Measurements from ENCODE around the gene MYADML2.
"Not testable (repeated sequence)": the region's sequence is repeated elsewhere in the genome, so short reads cannot be mapped to it uniquely, and the experiment has no call there.

Gene MYADML2

DNA sequence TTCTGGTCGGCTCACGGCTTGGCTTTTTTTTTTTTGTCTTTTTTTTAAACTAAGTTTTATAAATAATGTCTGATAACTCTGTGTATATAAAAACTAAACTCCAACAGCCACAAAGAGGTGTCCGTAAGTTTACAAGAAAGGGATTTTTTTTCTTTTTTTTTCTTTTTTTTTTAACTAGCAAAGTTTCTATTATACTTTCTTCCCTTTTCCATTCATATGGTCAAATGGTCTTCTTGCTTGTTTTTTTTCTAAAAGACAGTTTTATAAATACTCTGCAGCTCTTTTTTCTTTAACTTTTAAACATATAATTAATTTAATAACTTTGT is 25.5 kb downstream of the MYADML2 start:
- Histone ChIP-seq H3K9me3 (ENCODE audit: control insufficient read depth, low read length) (no peaks in the 10 kb centered on the region), H3K4me1 (ENCODE audit: control insufficient read depth, insufficient read depth, low read length) (peaks cover 29% of the 10 kb centered on the region), H3K36me3 (ENCODE audit: control insufficient read depth, insufficient read depth, low read length) (no peaks in the 10 kb centered on the region), H3K27me3 (ENCODE audit: control insufficient read depth, insufficient read depth, low read length, poor library complexity, severe bottlenecking) (no peaks in the 10 kb centered on the region), H3K4me3 (ENCODE audit: insufficient read depth, low read depth, low read length) (no peak overlapping the region), H3K27ac (ENCODE audit: insufficient read depth, low read depth, low read length, poor library complexity, severe bottlenecking) (no peak overlapping the region)
- WGBS, 2 experiments = 85% methylated on average over 2 of the region's 3 CpGs; no CpG with 5 or more reads in 1 of the 2 experiments

DNA sequence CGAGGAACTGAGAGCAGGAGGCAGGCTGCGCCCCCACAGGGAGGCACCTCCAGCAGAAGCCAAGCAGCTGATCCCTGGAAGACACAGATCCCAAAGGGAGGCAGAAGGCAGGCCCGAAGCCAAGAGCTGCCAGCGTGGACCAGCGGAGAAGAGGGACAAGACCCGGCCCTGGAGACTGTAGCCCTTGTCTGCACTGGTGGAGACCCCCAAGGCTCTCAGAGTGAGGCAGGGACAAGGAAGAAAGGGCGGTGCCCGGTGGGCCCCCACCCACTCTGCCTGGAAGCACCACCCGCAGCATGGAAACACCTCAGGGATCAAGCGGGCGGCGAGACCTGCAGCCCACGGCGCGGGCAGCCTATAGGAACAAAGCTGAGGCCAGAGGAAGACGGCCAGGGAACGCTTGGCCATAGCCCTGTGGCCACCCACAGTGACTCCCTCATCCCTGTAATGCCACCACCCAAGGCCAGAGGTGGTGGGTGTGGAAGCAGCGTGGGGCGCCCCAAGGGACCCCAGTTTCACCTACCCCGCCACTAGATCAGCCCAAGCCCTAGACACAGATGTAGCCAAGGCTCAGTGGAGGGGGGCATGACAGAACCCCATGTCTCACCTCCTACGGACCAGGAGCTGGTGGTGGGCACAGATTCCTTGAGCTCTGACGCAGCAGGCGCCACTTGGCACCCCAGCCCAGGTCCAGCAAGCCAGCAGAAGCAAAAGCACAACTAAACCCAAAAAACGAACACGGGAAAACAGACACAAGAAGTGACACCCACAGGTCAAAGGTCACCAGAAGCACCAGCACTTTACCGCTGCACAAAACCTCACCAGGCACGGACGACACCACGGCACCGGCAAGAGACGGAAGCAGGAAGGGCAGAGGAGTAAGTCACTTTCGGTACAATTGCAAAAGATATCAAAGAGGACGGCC is 26.2 kb downstream of the MYADML2 start:
- Histone ChIP-seq H3K36me3 (ENCODE audit: control insufficient read depth, insufficient read depth, low read length) (no peaks in the 10 kb centered on the region), H3K4me3 (ENCODE audit: insufficient read depth, low read depth, low read length) (no peak overlapping the region), H3K27me3 (ENCODE audit: control insufficient read depth, insufficient read depth, low read length, poor library complexity, severe bottlenecking) (no peaks in the 10 kb centered on the region), H3K27ac (ENCODE audit: insufficient read depth, low read depth, low read length, poor library complexity, severe bottlenecking) (no peak overlapping the region), H3K9me3 (ENCODE audit: control insufficient read depth, low read length) (no peaks in the 10 kb centered on the region), H3K4me1 (ENCODE audit: control insufficient read depth, insufficient read depth, low read length) (peaks cover 25% of the 10 kb centered on the region)
- WGBS, 2 experiments = 94 to 95% methylated on average over 33 of the region's 33 CpGs

- H3K9me3 ChIP-seq (ENCODE audit: control insufficient read depth, low read length) = no peaks in the 10 kb centered on the region
- 90 to 92% methylated on average over 15 of the region's 15 CpGs for WGBS, 2 experiments
- H3K4me1 ChIP-seq (ENCODE audit: control insufficient read depth, insufficient read depth, low read length) = peaks cover 13% of the 10 kb centered on the region
- no peak overlapping the region for H3K27ac ChIP-seq (ENCODE audit: insufficient read depth, low read depth, low read length, poor library complexity, severe bottlenecking)
- H3K36me3 ChIP-seq (ENCODE audit: control insufficient read depth, insufficient read depth, low read length) = peaks cover 5% of the 10 kb centered on the region
- no peak overlapping the region for H3K4me3 ChIP-seq (ENCODE audit: insufficient read depth, low read depth, low read length)
- H3K27me3 ChIP-seq (ENCODE audit: control insufficient read depth, insufficient read depth, low read length, poor library complexity, severe bottlenecking) = no peaks in the 10 kb centered on the region
These were observed 28.0 kb downstream of the MYADML2 start for GRCh38 chr17:81918832-81919545.

DNA sequence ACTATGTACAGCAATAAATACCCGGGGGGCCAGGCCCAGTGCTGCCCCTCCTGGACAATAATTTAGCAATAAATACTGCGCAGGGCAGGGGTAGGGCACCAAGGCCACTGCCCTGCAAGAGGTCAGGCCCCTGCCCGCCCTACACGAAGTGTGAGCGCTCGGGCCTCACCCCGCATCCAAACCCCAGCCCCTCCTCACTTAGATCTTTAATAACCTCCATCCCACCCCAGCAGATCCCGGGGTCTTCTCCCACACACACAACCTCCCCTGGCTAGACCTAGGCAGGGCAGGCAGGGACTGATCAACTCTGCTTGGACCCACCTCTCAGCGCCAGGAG is 28.7 kb downstream of the MYADML2 start:
- H3K36me3 ChIP-seq (ENCODE audit: control insufficient read depth, insufficient read depth, low read length) = peaks cover 12% of the 10 kb centered on the region
- 46 to 49% methylated on average over 9 of the region's 9 CpGs for WGBS, 2 experiments
- H3K4me1 ChIP-seq (ENCODE audit: control insufficient read depth, insufficient read depth, low read length); H3K27me3 ChIP-seq (ENCODE audit: control insufficient read depth, insufficient read depth, low read length, poor library complexity, severe bottlenecking); H3K27ac ChIP-seq (ENCODE audit: insufficient read depth, low read depth, low read length, poor library complexity, severe bottlenecking); H3K4me3 ChIP-seq (ENCODE audit: insufficient read depth, low read depth, low read length); H3K9me3 ChIP-seq (ENCODE audit: control insufficient read depth, low read length): not testable (repeated sequence)

DNA sequence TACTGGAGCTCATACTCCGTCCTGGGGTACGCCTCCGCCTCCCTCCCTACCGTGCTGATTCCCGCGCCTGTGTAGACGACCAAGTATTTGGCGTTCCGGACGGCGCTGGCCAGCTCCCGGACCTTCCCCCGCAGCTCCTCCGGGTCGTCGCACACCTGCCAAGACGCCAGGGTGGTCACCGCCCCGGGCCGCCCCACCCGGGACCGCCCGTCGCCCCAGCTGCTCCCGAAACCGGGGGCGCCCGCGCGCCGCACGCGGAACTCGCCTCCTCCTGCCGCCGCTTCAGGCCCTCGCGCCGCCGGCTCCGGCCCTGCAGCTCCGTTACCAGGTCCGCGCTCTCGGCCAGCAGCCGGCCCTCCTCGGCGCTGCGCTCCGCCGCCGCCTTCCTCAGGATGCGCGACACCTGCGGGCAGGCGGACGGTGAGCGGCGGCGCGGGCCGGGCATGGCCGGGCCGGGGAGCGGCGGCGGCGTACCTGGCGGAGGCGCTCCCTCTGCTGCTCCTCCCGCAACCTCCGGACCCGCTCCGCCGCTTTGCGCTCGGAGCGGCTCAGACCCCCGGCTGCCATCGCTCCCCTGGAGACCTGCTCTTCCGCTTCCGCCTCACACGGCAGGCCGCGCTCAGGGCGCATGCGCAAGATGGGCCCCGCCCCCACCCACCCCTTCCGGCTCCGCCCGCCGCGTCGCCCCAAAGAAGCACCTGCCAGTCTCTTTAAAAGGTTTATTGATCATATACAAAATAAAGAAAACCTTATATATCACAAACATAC is 29.3 kb downstream of the MYADML2 start, which contains the start of gene SIRT7:
TSS of gene SIRT7 (minus strand) at position 612 of the 768 bp plus-strand sequence. CDS start at position 567, 45 bp downstream.
- peaks cover 12% of the 10 kb centered on the region for H3K36me3 ChIP-seq (ENCODE audit: control insufficient read depth, insufficient read depth, low read length)
- 1% methylated on average over 88 to 94 of the region's 94 CpGs for WGBS, 2 experiments
- H3K27ac ChIP-seq (ENCODE audit: insufficient read depth, low read depth, low read length, poor library complexity, severe bottlenecking) = no peak within 1 kb of the TSS

GRCh38 chr17:81916234-81917001 is 30.6 kb downstream of the MYADML2 start:
- Histone ChIP-seq H3K9me3 (ENCODE audit: control insufficient read depth, low read length) (no peaks in the 10 kb centered on the region), H3K4me3 (ENCODE audit: insufficient read depth, low read depth, low read length) (no peak overlapping the region), H3K36me3 (ENCODE audit: control insufficient read depth, insufficient read depth, low read length) (peaks cover 12% of the 10 kb centered on the region), H3K27ac (ENCODE audit: insufficient read depth, low read depth, low read length, poor library complexity, severe bottlenecking) (no peak overlapping the region), H3K4me1 (ENCODE audit: control insufficient read depth, insufficient read depth, low read length) (peaks cover 6% of the 10 kb centered on the region), H3K27me3 (ENCODE audit: control insufficient read depth, insufficient read depth, low read length, poor library complexity, severe bottlenecking) (no peaks in the 10 kb centered on the region)
- 84 to 87% methylated on average over 21 of the region's 21 CpGs for WGBS, 2 experiments

More for the DNA sequence above, 29.3 kb downstream of the MYADML2 start, which contains the start of gene SIRT7:
- H3K27me3 ChIP-seq (ENCODE audit: control insufficient read depth, insufficient read depth, low read length, poor library complexity, severe bottlenecking) = no peaks in the 10 kb centered on the region
- peak within 1 kb of the TSS; percentile 81 for H3K4me3 ChIP-seq (ENCODE audit: insufficient read depth, low read depth, low read length)
- peaks cover 6% of the 10 kb centered on the region for H3K4me1 ChIP-seq (ENCODE audit: control insufficient read depth, insufficient read depth, low read length)
- H3K9me3 ChIP-seq (ENCODE audit: control insufficient read depth, low read length) = no peaks in the 10 kb centered on the region

- H3K36me3 ChIP-seq (ENCODE audit: control insufficient read depth, insufficient read depth, low read length) = peaks cover 12% of the 10 kb centered on the region
These were observed 31.7 kb downstream of the MYADML2 start for GRCh38 chr17:81915331-81915730.

DNA sequence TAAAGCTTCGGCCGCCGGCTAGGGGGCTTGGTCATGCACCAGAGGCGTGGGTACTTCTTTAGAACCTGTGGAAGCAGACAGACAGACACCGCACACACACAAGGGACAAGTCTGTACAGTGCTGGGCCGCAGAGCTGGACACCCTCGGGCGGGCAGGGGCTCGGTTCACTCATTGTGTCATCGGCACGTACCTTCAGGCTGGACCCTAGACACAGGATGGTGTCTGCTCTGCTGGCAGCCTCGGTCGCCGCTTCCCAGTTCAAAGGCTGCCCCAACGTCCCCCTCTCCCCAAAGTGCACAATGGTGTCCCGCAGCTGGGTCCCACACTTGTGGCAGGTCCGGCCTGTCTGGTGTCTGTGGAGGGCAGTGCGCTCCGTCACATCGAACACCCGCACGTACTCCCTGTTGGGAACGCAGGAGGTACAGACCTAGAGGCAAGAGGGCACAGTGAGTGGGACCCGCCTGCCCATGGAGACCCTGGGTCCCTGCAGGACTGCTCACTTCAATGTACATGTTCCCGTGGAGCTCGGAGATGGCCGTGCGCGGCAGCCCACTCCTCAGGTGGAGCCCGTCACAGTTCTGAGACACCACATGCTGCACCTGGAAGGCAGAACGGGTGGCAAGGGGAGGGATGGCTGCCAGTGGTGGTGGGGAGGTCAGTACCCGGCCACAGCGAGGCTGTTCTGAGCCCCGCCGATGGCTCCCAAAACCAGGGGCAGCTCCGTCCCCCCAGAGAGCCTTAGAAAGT is 32.8 kb downstream of the MYADML2 start:
- peaks cover 15% of the 10 kb centered on the region for H3K27me3 ChIP-seq (ENCODE audit: control insufficient read depth, insufficient read depth, low read length, poor library complexity, severe bottlenecking)
- no peak overlapping the region for H3K27ac ChIP-seq (ENCODE audit: insufficient read depth, low read depth, low read length, poor library complexity, severe bottlenecking)
- H3K4me1 ChIP-seq (ENCODE audit: control insufficient read depth, insufficient read depth, low read length) = peaks cover 13% of the 10 kb centered on the region
- no peaks in the 10 kb centered on the region for H3K9me3 ChIP-seq (ENCODE audit: control insufficient read depth, low read length)
- peaks cover 12% of the 10 kb centered on the region for H3K36me3 ChIP-seq (ENCODE audit: control insufficient read depth, insufficient read depth, low read length)
- 96 to 97% methylated on average over 36 of the region's 36 CpGs for WGBS, 2 experiments
- H3K4me3 ChIP-seq (ENCODE audit: insufficient read depth, low read depth, low read length) = no peak overlapping the region

More at GRCh38 chr17:81915331-81915730, 31.7 kb downstream of the MYADML2 start:
- Histone ChIP-seq H3K27me3 (ENCODE audit: control insufficient read depth, insufficient read depth, low read length, poor library complexity, severe bottlenecking) (peaks cover 6% of the 10 kb centered on the region), H3K27ac (ENCODE audit: insufficient read depth, low read depth, low read length, poor library complexity, severe bottlenecking) (no peak overlapping the region), H3K9me3 (ENCODE audit: control insufficient read depth, low read length) (no peaks in the 10 kb centered on the region), H3K4me3 (ENCODE audit: insufficient read depth, low read depth, low read length) (no peak overlapping the region), H3K4me1 (ENCODE audit: control insufficient read depth, insufficient read depth, low read length) (peaks cover 9% of the 10 kb centered on the region)
- WGBS, 2 experiments = 96 to 97% methylated on average over 12 of the region's 12 CpGs
